IMR-90 (cell line): ENCODE measurements around the gene RIPK4. TPM values are rescaled to one million over a fixed set of nuclear protein-coding genes. Genes with fewer than 3 reads are reported as not detected.

Experiments used
- ATAC-seq: fragments of 200-7000 bp; cut with Tn5 transposase; 2 replicates; pipeline ENCODE4 v1.9.1; 2020; ENCODE audit warnings: low read depth, mild to moderate bottlenecking, moderate library complexity
- BruUV-seq: library from RNA; stranded (reverse); fragments of 400-500 nt; replicated peaks from 2 replicates; lab custom pipeline; 2021; lab: Mats Ljungman, UMichigan
- CTCF ChIA-PET: fragments of 300-600 bp; formaldehyde crosslinking; extraction: SDS; loops from one replicate; lab custom pipeline; 2021; ENCODE audit warnings: antibody characterized with exemption; lab: Yijun Ruan, JAX
- POLR2A ChIA-PET: fragments of 300-600 bp; sonication (Branson Sonifier 250); formaldehyde crosslinking; loops from one replicate; lab custom pipeline; 2022; ENCODE audit warnings: antibody characterized with exemption; ENCODE audit not compliant: unreplicated experiment; lab: Charles Lee
- DNase-seq: peaks from one replicate; pipeline ENCODE4 v3.0.0; 2013
- H2AFZ ChIP-seq: replicated peaks from 2 replicates; pipeline ENCODE3; 2013; ENCODE audit warnings: low read length, mild to moderate bottlenecking; ENCODE audit not compliant: poor library complexity
- H2AK5ac ChIP-seq: 2 replicates; pipeline ENCODE4 v1.6.1; 2013; ENCODE audit warnings: low read depth, low read length, inconsistent platforms
- H2AK9ac ChIP-seq: replicated peaks from 2 replicates; pipeline ENCODE3; 2013; ENCODE audit warnings: mild to moderate bottlenecking, low read depth, low read length, moderate library complexity; ENCODE audit not compliant: poor library complexity
- H2BK120ac ChIP-seq: 2 replicates; pipeline ENCODE4 v1.6.1; 2013; ENCODE audit warnings: low read depth, low read length, inconsistent platforms
- H2BK15ac ChIP-seq: 3 replicates; pipeline ENCODE4 v1.6.1; 2013; ENCODE audit warnings: low read depth, low read length, inconsistent platforms
- H2BK20ac ChIP-seq: 2 replicates; pipeline ENCODE4 v1.6.1; 2013; ENCODE audit warnings: low read depth, mild to moderate bottlenecking, inconsistent platforms, low read length, moderate library complexity
- H2BK5ac ChIP-seq: 2 replicates; pipeline ENCODE4 v1.6.1; 2013; ENCODE audit warnings: mild to moderate bottlenecking, low read depth, low read length, inconsistent platforms; ENCODE audit not compliant: poor library complexity, severe bottlenecking
- H3K14ac ChIP-seq: replicated peaks from 2 replicates; pipeline ENCODE4 v1.6.1; 2013; ENCODE audit warnings: low read depth, low read length, inconsistent platforms
- H3K18ac ChIP-seq: 2 replicates; pipeline ENCODE4 v1.6.1; 2013; ENCODE audit warnings: low read depth, low read length, control low read depth
- H3K23ac ChIP-seq: 2 replicates; pipeline ENCODE4 v1.6.1; 2013; ENCODE audit warnings: low read depth, low read length, inconsistent platforms
- H3K27ac ChIP-seq: 2 replicates; pipeline ENCODE4 v1.5.1; 2013; ENCODE audit warnings: mild to moderate bottlenecking, control low read depth, low read length; ENCODE audit not compliant: insufficient read depth
- H3K27me3 ChIP-seq: 2 replicates; pipeline ENCODE4 v1.6.1; 2013; ENCODE audit warnings: low read length; ENCODE audit not compliant: control insufficient read depth, insufficient read depth
- H3K36me3 ChIP-seq: 2 replicates; pipeline ENCODE4 v1.6.1; 2013; ENCODE audit warnings: low read length, mixed read lengths; ENCODE audit not compliant: control insufficient read depth, insufficient read depth
- H3K4ac ChIP-seq: 2 replicates; pipeline ENCODE4 v1.6.1; 2013; ENCODE audit warnings: low read depth, low read length, inconsistent platforms
- H3K4me1 ChIP-seq: 2 replicates; pipeline ENCODE4 v1.6.1; 2013; ENCODE audit warnings: low read length, mixed read lengths; ENCODE audit not compliant: control insufficient read depth, insufficient read depth
- H3K4me2 ChIP-seq: 2 replicates; pipeline ENCODE4 v1.6.1; 2013; ENCODE audit warnings: low read depth, mild to moderate bottlenecking, control low read depth, low read length, moderate library complexity
- H3K4me3 ChIP-seq: 2 replicates; pipeline ENCODE4 v1.5.1; 2013; ENCODE audit warnings: low read depth, mild to moderate bottlenecking, control low read depth, low read length, moderate library complexity; ENCODE audit not compliant: insufficient read depth
- H3K56ac ChIP-seq: 2 replicates; pipeline ENCODE4 v1.6.1; 2013; ENCODE audit warnings: low read length, inconsistent platforms; ENCODE audit not compliant: insufficient read depth; ENCODE audit errors: extremely low read depth
- H3K79me1 ChIP-seq, 2 experiments: 2 replicates each; pipeline ENCODE4 v1.6.1; 2013; ENCODE audit warnings: low read length in 2 of 2, inconsistent platforms in 1 of 2, low read depth in 1 of 2
- H3K9ac ChIP-seq: 2 replicates; pipeline ENCODE4 v1.6.1; 2013; ENCODE audit warnings: low read depth, low read length, control low read depth
- H3K9me1 ChIP-seq: 2 replicates; pipeline ENCODE4 v1.6.1; 2013; ENCODE audit warnings: low read length, inconsistent platforms; ENCODE audit not compliant: insufficient read depth
- H3K9me3 ChIP-seq: 2 replicates; pipeline ENCODE4 v1.6.1; 2013; ENCODE audit warnings: low read length; ENCODE audit not compliant: control insufficient read depth, insufficient read depth
- H4K20me1 ChIP-seq: 2 replicates; pipeline ENCODE4 v1.6.1; 2013; ENCODE audit warnings: low read length, inconsistent platforms; ENCODE audit not compliant: insufficient read depth
- H4K5ac ChIP-seq: 2 replicates; pipeline ENCODE4 v1.6.1; 2013; ENCODE audit warnings: mild to moderate bottlenecking, low read depth, low read length, control low read depth
- H4K8ac ChIP-seq, 2 experiments: 2 replicates each; pipeline ENCODE4 v1.6.1; 2013; ENCODE audit warnings: low read depth in 2 of 2, low read length in 2 of 2, control low read depth in 1 of 2, inconsistent platforms in 1 of 2
- H4K91ac ChIP-seq: 2 replicates; pipeline ENCODE4 v1.6.1; 2013; ENCODE audit warnings: low read depth, low read length, inconsistent platforms; ENCODE audit not compliant: insufficient read depth
- BHLHE40 ChIP-seq: fragments of 150-350 bp; IDR thresholded peaks from 2 replicates; pipeline ENCODE4 v1.6.1; 2016; ENCODE audit warnings: mild to moderate bottlenecking, low read depth, low read length
- CEBPB ChIP-seq: IDR thresholded peaks from 2 replicates; pipeline ENCODE4 v1.6.1; 2012; ENCODE audit warnings: low read depth, low read length, improper control_type of control experiment
- CHD1 ChIP-seq: IDR thresholded peaks from 2 replicates; pipeline ENCODE4 v1.6.1; 2012; ENCODE audit warnings: low read depth, low read length, improper control_type of control experiment
- CTCF ChIP-seq: conservative IDR thresholded peaks from 2 replicates; pipeline ENCODE4 v1.5.1; 2012; ENCODE audit warnings: mild to moderate bottlenecking, low read depth, low read length, improper control_type of control experiment
- ELK1 ChIP-seq: fragments of 150-350 bp; IDR thresholded peaks from 2 replicates; pipeline ENCODE4 v1.6.1; 2016; ENCODE audit warnings: low read depth, mild to moderate bottlenecking, low read length, moderate library complexity, borderline replicate concordance
- MXI1 ChIP-seq: IDR thresholded peaks from 2 replicates; pipeline ENCODE4 v1.6.1; 2012; ENCODE audit warnings: low read depth, mild to moderate bottlenecking, low read length, moderate library complexity, borderline replicate concordance
- POLR2A ChIP-seq: IDR thresholded peaks from 2 replicates; pipeline ENCODE4 v1.6.1; 2012; ENCODE audit warnings: mild to moderate bottlenecking, low read depth, low read length
- RFX5 ChIP-seq: IDR thresholded peaks from 2 replicates; pipeline ENCODE4 v1.8.0; 2012; ENCODE audit warnings: low read depth, mild to moderate bottlenecking, low read length, moderate library complexity
- SMC3 ChIP-seq: fragments of 150-350 bp; IDR thresholded peaks from 2 replicates; pipeline ENCODE4 v1.6.1; 2016; ENCODE audit warnings: low read depth, mild to moderate bottlenecking, antibody characterized with exemption, low read length, moderate library complexity
- WGBS, 2 experiments: methylation state at CpG; one replicate each; pipeline versions ENCODE4 v1.1.5 to v1.1.7; 2013; ENCODE audit warnings: missing lambda C conversion rate in 2 of 2; ENCODE audit not compliant: insufficient read length in 1 of 2; ENCODE audit errors: extremely low coverage in 2 of 2; 5-methylcytosine and 5-hydroxymethylcytosine counted together
- dilution Hi-C: fragments of 300-500 bp; cut with HindIII; formaldehyde crosslinking; loops from one replicate; pipeline ENCODE4 v1.14.3; 2018; ENCODE audit warnings: low sequenced_read_pairs; ENCODE audit not compliant: unreplicated experiment
- in situ Hi-C: fragments of 300-500 bp; cut with MboI; formaldehyde crosslinking; loops from 3 replicates; pipeline ENCODE4 v1.14.3; 2019; ENCODE audit warnings: low sequenced_read_pairs, inconsistent platforms, mixed read lengths
- intact Hi-C: fragments of 100-400 bp; cut with micrococcal nuclease; formaldehyde crosslinking; loops from 2 replicates; pipeline ENCODE4 v1.10.0; 2022
- polyA plus RNA-seq, 3 experiments: library from polyadenylated mRNA; depleted of rRNA; stranded (reverse); fragments of >200 nt; gene quantifications; 2 replicates each; pipeline ENCODE4 v1.2.3, GENCODE V29; 2012; ENCODE audit warnings: low replicate concordance in 1 of 3
- total RNA-seq: library from RNA; depleted of rRNA; stranded (reverse); fragments of >200 nt; gene quantifications from 2 replicates; pipeline ENCODE4 v1.2.3, GENCODE V29; 2012
- TF ChIP-seq, protein P1 (sequence below): fragments of 150-350 bp; IDR thresholded peaks from 2 replicates; pipeline ENCODE4 v1.6.1; 2017; ENCODE audit warnings: mild to moderate bottlenecking, antibody characterized with exemption, low read length, low read depth

RIPK4 gene
- total and polyA plus RNA-seq, 2 of the 4 experiments (the other 2 are of a cell fraction), result under 0.01 to 0.03 TPM

DNA sequence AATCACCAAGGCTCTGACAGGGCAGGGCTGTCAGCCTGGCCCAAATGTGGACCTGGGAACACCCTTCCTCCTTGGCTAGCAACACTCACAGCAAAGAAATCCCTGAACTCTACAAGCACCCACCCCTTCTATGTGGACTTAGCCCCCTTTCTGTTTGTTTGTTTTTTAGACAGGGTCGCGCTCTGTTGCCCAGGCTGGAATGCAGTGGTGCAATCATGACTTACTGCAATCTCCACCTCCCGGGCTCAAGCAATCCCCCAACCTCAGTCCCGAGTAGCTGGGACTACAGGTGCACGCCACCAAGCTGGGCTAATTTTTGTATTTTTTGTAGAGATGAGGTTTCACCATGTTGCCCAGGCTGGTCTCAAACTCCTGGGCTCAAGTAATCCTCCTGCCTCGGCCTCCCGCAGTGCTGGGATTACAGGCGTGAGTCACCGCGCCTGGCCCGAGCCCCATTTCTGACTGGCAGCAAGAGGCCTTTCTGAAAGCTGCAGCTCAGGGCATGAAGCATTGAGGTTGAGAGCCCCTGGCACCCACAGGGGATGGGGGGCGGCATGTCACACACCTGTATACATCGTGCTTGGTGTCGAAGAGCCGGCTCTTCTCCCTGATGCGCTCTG lies 16.2 kb downstream of the RIPK4 start:
- Histone ChIP-seq H3K4me1 (peaks cover 10% of the 10 kb centered on the region), H3K9ac (no peak overlapping the region), H3K4me3 (no peak overlapping the region), H4K20me1 (no peaks in the 10 kb centered on the region), H3K14ac (no peak overlapping the region), H2BK5ac (no peak overlapping the region), H4K5ac (no peak overlapping the region), H4K8ac (no peak overlapping the region), H3K9me1 (no peaks in the 10 kb centered on the region; the same call in 1 of the 2 replicates), H2BK20ac (no peak overlapping the region), H3K9me3 (no peaks in the 10 kb centered on the region), H2AFZ (no peak overlapping the region), H2BK15ac (no peak overlapping the region), H3K27ac (no peak overlapping the region), H3K79me1 (no peaks in the 10 kb centered on the region), H2BK120ac (no peak overlapping the region), H4K91ac (no peak overlapping the region), H3K27me3 (peaks cover 4% of the 10 kb centered on the region; the same call in 1 of the 2 replicates), H3K4me2 (no peak overlapping the region), H2AK5ac (no peak overlapping the region), H3K36me3 (no peaks in the 10 kb centered on the region), H2AK9ac (no peak overlapping the region), H3K4ac (no peak overlapping the region), H3K56ac (no peak overlapping the region), H3K18ac (no peak overlapping the region), H3K23ac (no peak overlapping the region)
- ChIA-PET POLR2A (no interaction called here), CTCF (no interaction called here)
- TF ChIP-seq BHLHE40, result no peak
- TF ChIP-seq ELK1, result no peak
- no peak for TF ChIP-seq RFX5
- TF ChIP-seq POLR2A, result no peak
- TF ChIP-seq CTCF, result no peak
- TF ChIP-seq, protein P1, sequence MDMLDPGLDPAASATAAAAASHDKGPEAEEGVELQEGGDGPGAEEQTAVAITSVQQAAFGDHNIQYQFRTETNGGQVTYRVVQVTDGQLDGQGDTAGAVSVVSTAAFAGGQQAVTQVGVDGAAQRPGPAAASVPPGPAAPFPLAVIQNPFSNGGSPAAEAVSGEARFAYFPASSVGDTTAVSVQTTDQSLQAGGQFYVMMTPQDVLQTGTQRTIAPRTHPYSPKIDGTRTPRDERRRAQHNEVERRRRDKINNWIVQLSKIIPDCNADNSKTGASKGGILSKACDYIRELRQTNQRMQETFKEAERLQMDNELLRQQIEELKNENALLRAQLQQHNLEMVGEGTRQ, result no peak
- no peak for TF ChIP-seq CHD1
- no peak for TF ChIP-seq CEBPB
- TF ChIP-seq SMC3, result no peak
- no peak for TF ChIP-seq MXI1
- dilution Hi-C loops (no loop called here), intact Hi-C loops (no loop called here), in situ Hi-C loops (no loop called here)
- BruUV-seq, result no TSS peak
- ATAC-seq (no peak), DNase-seq (no peak)
- WGBS, 2 experiments, result 100% methylated on average over 4 of the region's 16 CpGs; no CpG with 5 or more reads in 1 of the 2 experiments
